ENCODE data around the gene GRIA4.

The GRIA4 gene

DNA sequence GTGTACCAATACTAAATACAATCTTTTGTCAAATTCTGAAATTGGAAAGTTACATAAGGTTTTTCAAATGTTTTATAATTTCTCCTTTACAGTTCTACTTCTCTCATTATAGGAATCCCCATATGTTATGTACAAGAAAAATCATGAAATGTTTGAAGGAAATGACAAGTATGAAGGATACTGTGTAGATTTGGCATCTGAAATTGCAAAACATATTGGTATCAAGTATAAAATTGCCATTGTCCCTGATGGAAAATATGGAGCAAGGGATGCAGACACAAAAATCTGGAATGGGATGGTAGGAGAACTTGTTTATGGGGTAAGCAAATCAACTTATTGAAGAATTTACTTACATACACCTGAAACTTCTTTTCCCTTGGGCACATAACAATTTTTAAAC, 308.7 kb downstream of the GRIA4 start:
- no peak for DNase-seq (ENCODE audit: low spot score)

DNA sequence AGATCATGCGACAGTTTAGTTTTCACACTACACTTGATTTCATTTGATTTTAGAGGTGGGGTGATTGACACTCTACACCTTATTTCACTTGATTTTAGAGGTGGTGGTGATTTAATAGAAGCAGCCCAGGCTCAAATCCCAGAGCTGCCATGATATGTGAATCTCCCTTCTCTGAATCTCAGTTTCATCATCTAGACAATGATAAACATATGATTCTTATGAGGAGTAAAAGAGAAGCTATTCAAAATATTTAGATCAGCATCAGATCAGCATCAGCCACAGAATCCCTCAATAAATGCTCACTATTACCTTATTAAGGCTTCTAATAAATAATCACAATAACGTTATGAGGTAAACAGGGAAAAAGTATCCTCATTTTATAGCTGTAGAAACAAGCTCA, 313.4 kb downstream of the GRIA4 start:
- no peak for DNase-seq (ENCODE audit: low spot score)

DNA sequence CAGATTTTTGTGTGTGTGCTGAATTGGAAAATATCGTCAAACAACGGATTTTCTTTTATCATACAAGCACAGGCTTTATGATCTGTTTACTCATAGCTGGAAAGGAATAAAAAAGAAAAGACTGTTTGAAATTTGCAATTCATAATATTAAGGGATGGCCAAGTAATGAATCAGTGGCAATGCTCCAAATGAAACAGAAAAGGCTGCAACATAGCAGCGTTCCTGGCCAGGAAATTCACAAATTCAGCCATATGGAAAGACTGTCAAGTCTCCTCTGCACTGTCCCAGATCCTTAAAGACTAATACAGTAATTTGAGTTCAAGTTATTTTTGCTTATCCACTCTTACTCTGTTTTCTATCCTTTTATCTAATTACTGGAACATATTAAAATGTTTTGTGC, 313.9 kb downstream of the GRIA4 start:
- DNase-seq (ENCODE audit: low spot score) = peak; percentile 2

DNA sequence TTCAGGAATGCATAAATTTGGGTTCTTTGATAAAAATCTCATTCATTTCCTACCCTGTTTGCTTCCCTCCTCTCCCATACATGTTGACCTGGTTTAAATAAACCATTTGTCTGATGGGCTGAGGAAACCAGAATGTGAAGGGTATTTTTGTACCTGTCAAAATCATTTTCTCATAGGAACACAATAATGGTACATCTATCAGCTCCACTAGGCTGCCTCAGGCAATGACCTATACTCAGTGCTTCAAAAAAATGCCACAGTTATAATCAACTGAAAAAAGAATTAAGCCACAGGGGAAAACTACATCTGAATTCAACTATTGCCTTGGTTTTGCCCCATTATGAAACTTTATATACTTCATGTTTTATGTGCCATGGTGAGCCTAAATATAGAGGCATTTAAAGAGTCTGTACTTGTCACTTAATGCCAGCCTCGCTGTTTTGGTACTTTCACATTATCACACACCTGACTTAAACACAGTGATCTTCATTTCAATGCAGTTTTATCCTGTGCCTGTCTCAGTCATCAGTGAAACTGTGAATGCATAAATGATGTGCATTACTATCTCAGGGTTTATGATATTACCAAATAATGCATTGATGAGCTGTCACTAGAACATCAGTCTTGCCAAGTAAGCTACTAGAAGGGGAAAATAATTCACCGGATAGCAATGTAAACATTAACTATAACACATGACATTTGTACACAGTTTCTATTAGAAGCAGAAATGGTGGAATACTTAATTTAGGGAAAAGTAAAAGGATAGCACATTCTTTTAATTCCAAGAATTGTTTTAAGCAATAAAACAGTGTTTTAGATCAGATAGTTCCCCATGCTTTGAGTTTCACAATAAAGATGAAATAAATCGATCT, 319.4 kb downstream of the GRIA4 start:
- DNase-seq (ENCODE audit: low spot score) = no peak

DNA sequence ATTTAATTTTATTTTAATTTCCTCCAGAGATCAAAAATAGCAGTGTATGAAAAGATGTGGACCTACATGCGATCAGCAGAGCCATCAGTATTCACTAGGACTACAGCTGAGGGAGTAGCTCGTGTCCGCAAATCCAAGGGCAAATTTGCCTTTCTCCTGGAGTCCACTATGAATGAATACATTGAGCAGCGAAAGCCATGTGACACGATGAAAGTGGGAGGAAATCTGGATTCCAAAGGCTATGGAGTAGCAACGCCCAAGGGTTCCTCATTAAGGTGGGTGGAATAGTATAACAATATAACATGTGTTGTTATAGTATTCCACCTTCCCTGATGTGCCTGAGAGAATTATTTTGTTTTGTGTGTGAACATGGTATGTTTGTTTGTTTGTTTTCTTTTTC, 323.8 kb downstream of the GRIA4 start:
- no peak for DNase-seq (ENCODE audit: low spot score)

DNA sequence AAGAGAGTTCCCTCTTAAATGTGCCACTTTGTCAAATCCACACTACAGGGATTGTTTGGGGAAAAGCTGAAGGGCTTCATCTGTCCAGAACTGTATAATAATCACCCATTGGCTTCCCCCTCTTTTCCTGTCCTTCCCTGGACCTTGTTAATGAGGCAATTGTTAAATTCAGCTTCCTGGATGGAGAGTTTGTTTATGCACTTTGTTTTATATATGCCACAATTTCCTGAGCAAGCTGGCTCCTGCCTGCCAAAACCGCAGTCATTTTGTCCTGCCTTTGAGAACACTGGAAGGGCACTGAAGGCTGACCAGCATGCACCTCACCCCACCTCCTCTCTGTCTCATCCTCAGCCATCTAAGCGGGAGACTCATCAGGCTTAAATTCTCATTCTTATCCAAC, 325.9 kb downstream of the GRIA4 start:
- DNase-seq (ENCODE audit: low spot score) = peak; percentile 90

DNA sequence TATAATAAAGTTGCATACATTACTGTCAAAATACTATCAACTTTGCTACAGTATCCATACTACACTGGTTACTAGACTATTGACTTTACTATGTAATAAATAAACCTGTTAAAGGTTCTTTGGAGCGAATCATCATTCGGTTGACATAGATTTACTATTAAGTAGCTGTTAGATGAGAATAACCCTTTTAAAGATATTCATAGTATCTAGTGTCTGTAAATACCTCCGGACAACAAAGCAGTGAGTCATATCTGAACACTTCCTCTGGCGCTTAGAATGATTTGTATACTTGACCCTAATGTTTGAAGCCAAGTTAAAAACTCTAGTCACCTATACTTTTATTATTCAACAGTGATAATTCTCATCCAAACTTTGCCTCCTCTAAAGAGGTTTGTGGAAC, 327.5 kb downstream of the GRIA4 start:
- peak; percentile 85 for DNase-seq (ENCODE audit: low spot score)

DNA sequence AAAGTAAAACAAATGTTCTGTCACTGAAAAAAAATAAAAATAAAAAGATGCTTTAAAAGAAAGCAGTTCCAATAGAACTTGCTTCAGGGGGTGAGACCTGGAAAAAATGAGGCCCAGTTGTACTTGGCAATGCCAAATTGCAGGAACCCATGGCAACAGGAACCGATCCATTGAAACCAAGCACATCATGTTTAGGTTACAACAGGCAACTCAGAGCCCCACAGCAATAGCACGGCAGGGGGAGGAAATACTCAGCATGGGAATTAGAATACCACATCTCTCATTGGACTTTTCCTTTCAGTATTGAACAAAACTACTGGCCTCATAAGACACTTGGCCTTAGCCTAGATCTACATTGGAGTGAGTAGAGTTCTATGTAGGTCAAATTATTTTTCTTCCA, 327.9 kb downstream of the GRIA4 start:
- peak; percentile 55 for DNase-seq (ENCODE audit: low spot score)

DNA sequence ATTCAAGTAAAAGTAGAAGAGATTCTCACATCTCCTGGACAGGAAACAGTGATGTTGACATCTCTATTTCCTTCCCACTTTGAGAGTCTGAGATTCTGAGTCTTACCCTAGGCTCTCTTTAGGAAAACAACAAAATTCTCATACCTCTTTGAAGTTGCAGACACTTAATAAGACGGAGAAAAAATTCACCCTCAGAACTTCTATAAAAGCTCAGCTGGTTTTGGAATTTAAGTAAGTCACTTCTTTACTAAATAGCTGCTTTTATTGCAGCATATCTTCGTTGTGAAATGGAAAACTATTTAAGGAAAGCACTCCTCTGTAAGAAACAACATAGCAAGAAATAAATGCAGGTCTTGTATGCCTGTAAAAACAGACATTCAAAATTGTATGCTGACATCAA, 333.0 kb downstream of the GRIA4 start:
- no peak for DNase-seq (ENCODE audit: low spot score)

DNA sequence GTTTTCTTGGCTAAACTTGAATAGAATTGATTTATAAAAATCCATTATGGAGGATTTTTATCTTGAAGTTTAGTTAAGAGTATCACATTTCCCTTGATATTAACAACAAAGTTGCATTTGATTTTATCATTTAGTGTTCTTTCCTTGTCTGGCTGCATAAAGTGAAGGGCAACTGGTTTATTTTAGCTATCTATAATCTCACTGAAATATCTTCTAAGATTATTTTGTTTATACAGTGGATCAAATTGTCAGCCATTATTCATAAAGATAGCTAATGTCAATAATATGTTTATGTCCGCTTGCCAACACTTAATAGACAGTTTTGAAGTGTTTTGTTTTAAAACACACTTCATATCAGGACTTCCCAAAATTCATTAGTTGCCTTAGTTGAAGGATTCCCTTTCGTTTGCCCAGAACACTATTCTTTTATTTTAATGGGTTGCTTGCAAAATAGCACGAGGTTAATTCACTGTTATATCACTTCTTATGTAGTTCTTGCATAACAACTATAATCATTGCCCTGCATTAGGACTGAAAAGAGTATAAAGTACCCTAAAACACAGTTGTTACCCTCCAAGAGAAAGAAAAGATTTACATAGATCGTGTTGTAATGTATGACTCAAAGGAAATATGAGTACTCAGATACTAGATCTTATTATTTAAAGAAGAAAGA, 339.2 kb downstream of the GRIA4 start:
- DNase-seq (ENCODE audit: low spot score) = no peak

DNA sequence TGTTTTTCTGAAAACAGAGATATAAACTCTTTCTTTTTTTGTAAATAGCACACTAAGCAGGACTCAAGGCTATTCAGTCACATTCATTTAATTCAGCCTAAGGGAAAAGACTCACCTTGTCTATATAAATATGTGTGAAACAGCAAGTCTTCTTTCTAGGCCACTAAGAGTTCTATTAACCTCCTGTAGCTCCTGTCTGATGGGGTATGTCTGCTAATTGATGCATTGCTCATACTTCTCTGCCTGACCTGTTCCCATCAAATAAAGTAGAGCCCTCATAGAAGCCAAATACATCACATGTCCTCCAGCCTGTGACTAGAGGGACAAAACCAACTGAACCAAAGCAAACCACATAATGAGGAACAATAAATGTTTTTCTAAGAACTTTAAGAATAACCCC, 344.0 kb downstream of the GRIA4 start:
- DNase-seq (ENCODE audit: low spot score) = peak; percentile 39

DNA sequence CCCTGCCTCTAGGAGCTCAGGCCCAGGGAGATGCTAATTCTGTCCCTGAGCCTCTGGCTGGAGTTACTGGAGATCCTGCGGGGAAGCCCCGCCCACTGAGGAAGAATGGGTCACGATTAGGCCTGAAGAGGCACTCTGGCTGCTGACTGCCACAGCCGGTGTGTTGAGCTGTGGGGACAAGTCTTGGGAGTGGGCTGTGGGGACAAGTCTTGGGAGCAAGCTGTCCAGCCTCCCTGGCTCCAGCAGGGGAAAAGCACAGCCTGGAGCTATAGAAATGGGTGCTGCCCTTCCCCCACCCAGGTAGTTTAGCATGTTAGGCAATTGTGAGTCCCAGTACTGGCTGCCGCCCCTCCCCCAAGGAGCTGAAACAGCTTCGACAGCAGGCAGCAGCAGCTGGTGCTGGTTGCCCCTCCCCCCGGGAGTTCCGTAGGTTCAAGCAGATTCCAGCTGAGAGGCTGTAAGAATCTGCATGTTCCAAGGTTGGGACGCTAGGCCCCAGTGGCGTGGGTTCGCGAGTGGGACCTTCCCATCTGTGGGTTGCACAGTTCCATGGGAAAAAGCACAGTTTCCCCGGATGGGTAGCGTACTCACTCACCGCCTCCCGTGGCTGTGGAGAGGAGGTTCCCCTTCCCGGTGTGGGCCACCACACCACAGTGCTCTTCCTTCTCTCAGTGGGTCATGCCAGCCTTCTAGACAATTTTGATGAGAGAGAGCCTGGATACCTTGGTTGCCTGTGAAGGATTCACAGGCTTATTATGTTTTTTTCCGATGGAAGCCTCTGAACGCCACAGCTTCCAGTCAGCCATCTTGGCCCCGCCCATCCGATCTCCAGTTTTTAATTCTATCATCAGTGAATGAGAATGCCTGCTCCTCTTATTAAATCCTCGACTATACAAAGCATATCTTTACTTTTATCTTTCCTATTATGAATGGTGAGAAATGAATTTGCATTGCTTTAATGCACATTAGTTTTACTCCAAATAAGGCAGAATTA, 350.7 kb downstream of the GRIA4 start:
- DNase-seq (ENCODE audit: low spot score) = no peak

DNA sequence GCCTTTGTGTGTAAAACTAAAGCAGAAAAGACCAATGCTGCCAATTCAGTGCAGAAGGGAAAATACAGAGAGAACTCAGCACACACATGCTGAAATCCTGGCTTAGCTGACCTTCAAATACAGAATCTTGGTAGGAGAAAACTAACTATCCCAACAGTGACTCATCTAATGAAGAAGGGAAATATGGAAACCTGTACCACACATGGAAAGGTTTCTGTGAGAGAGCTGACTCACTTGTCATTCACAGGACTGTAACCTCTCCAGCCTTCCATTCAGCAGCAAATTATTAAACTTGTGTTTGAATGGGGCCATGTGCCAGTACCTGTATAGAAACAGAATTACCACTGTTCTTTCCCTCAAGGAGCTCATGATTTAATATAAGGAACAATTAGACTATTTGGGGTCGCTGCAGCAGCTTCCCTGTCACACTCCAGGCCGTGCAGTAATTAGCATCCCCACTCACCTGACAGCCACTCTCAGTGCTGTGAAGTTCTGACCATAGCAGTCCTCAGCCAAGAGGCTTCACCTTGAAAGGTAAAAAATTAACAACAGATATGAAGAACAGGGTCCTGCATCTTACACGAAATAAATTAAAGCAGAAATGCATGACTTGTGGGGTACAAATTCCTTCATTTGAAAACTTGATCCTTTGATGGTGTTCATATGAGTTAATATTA, 358.3 kb downstream of the GRIA4 start:
- DNase-seq (ENCODE audit: low spot score) = peak; percentile 85

DNA sequence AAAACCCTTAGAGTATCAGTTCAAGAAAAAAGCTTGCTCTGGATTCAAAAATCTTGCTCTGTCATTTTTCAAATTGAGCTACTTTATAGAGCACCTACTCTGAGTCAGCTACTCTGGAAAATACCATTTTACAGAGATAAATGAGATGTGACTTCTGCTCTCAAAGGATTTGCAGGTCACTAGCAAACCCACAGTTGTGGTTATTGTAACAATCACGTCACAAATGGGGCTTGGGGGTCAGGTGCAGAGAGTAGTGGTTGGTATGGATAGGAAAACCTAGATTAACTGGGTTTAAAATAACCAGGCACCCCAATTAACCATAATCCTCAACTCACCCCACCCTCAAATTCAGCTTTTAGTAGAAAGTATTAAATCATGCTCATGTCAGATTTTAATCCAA, 359.9 kb downstream of the GRIA4 start:
- no peak for DNase-seq (ENCODE audit: low spot score)

DNA sequence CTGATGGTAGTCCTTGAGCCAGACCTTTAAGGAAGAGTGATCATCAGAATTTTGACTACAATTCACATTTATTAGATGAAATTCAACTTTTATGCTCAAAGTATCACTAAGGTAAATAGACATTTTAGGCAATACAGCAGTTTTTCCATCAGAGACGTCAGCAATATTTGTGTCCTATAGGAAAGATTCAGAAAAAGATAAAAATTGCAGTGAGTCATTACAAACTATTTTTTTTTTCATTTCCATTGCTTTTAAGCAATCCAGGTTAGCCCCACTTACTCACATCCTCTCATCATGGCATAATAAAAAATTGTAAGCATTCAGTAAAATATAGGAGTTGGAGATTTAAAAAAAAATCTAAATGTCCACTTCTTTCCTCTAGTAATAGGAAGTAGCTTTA, 365.3 kb downstream of the GRIA4 start:
- no peak for DNase-seq (ENCODE audit: low spot score)

DNA sequence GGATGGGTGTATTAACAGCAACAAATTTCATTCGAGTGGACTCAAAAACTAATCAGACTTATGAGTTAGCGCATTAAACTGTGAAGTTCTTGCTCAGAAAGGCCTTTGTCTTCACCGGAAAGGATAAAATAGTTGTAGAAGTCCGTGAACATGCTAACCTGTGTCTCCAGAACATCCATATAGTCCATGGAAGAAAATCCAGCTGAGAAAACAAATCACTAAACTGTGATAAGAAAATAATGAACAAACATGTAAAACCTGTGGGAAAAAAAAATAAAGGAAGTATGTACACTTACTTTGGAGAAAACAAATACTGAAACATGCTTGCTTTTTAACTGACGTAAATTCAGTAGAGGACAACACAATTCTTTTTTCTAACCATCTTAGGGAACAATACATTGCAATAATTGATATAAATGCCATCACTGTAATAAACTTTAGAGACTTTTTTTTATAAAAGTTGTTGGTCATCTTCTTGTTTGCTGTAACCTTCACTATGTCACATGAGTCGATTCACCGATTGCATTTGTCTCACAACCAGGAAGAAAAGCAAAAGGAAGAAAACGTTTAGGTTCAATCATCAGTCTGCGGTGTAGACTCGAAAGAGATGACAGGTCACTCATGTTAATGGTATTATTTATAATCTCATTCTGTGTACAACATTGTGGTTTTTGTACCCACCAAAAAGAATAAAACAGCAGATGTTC, 370.3 kb downstream of the GRIA4 start:
- DNase-seq (ENCODE audit: low spot score) = no peak

DNA sequence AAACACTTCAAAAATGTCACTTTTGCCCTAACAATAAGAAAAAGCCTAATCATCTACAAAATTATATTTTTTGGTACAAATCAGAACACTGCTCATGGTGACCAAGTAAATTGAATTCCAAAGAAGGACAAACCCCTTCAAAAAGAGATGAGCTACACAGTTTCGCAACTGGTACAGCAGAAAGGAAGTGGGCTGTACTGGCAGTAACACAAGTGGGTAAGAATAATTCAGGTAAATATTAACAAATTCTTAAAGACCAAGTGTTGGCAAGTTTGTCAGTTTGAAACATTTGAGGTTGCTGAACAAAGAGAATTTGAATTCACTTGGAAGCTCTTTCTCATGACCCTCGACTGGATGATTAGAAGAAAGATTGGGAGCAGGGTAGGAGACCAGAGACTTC, 376.7 kb downstream of the GRIA4 start:
- peak; percentile 46 for DNase-seq (ENCODE audit: low spot score)

DNA sequence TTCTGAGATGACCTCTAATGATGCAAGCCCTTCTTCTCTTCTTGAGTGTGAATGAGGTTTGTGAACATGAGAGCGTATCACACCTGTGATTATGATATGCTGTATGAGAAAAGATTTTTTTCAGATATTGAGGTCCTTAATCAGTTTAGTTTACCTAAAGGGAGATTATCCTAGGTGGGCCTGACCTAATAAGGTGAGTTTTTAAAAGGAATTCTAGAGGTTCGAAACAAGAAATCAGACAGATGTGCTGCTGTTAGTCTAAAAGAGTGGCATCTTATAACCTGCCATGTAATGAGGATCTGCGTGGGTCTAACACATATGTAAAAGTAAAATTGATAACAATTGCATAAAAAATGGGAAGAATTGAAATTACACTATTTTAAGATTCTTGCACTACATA, 378.3 kb downstream of the GRIA4 start:
- DNase-seq (ENCODE audit: low spot score) = no peak

DNA sequence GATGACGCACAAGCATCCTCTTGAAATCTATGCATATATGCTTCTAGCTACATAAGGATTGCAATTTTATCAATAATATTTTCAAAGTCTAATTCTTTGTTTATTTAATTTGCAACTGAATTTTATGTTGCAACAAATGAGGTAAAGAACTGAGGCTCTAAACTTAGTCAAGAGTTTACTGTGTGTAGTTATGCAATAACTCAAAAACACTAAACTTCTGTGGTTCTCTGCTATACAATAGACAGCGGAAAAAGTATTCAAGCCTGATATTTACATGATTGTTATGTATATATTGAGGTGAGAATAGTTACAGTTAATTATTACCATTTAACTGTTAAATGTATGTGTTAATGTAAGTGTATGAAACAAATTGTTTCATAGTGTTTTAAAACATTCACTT, 379.3 kb downstream of the GRIA4 start:
- no peak for DNase-seq (ENCODE audit: low spot score)

DNA sequence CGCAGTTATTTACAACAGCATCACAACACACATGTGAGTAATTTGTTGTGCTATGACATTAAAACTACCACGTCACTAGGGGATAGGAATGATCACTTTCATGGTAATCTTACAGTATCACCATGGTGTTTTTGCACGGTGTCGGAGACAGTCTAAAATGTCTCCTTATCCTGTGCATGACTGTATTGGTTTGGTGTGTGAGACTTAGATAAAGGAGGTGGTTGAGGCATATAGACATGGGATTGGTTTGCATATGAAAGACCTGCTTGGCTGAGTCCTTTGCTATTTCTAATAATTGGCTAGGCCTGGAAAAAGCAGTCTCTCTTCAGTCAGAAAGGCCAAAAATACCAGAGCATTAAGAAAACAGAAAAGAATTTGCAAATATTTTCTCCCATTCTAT, 382.0 kb downstream of the GRIA4 start:
- no peak for DNase-seq (ENCODE audit: low spot score)

DNA sequence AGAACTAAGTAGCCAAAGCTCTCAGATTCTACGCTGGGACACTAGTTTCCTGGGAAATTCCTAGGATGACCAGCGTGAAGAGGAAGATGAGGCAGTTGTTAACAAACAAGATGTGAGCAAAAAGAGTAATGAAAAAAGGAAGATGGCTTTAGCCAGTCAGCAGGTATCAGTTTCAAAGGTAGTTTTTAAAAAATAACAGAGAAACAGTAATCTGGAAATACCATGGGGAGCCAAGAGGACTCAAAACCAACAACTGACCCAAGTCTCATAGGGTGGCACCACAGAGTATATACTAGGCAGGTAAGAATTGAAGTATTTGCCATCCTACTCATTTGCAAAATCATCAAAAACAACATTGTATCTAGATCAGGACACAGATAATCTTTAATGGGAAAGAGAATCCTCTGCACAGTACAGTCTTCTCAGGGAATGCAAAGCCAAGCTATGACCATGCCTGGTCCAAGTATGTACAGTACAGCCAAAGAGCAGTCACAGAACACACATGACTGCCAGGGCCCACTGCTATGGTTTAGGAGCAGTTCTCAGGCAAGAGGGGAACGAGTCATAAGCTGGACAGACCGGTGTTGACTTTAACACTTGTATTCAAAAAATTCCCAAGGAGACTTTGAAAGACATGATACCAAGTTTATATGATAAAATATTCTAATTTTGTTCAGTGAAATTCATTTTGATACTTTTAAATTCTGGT, 391.6 kb downstream of the GRIA4 start:
- DNase-seq (ENCODE audit: low spot score) = no peak

Measured in kidney tubule cell (primary cell).